ENCODE data around the gene ZNFX1. TPM values are rescaled to one million over a fixed set of nuclear protein-coding genes. Genes with fewer than 3 reads are reported as not detected.

ZNFX1 gene
- total and polyA plus RNA-seq, 9 of the 15 experiments (the other 6 are each of a cell fraction or from before 2014, with no cell fraction given) = 3.8 to 13.8 (median 10.3) TPM

- TF ChIP-seq HNRNPL (IDR thresholded peaks at IDR 0.05; ENCODE audit: low read depth, low read length) (no peak), SREBF1 (IDR thresholded peaks at IDR 0.05; ENCODE audit: borderline replicate concordance, low read depth, low read length) (no peak), AFF4 (CRISPR knock-in tag; IDR thresholded peaks at IDR 0.05) (no peak), KAT2B (IDR thresholded peaks at IDR 0.05; ENCODE audit: low read depth, low read length) (no peak), ZBTB40 (IDR thresholded peaks at IDR 0.05) (0 out of 2 replicates have a peak, but pooled peaks have one; percentile 6), ZBTB40 (CRISPR knock-in tag; IDR thresholded peaks at IDR 0.05) (no peak), SRSF3 (IDR thresholded peaks at IDR 0.05; ENCODE audit: insufficient read depth, low read length) (no peak), MYNN (IDR thresholded peaks at IDR 0.05) (no peak; the same call in 1 of the 2 replicates), MYNN (CRISPR knock-in tag; IDR thresholded peaks at IDR 0.05) (no peak)
Measured at GRCh38 chr20:49286689-49287551, 9.1 kb upstream of the ZNFX1 start (continued).
